Fibroblast of skin of back (primary cell): ENCODE results near the gene DCUN1D4. TPM values are rescaled to one million over a fixed set of nuclear protein-coding genes. Genes with fewer than 3 reads are reported as not detected.

Source experiments
- DNase-seq: peaks from one replicate; pipeline ENCODE4 v3.0.0-alpha.2; 2013
- polyA plus RNA-seq, 2 experiments: library from polyadenylated mRNA; unstranded; fragments of 120-200 nt; gene quantifications; one replicate each; pipeline ENCODE4 v1.2.1, GENCODE V29; 2013; ENCODE audit not compliant: insufficient read length in 2 of 2

DCUN1D4 gene
- 34.4 TPM for polyA plus RNA-seq (2013, experiment 1 of 2; ENCODE audit: insufficient read length)
- polyA plus RNA-seq (2013, experiment 2 of 2; ENCODE audit: insufficient read length), result 20.7 TPM

- peak; percentile 100 for DNase-seq
Observed at GRCh38 chr4:51842554-51843308, at the start of gene DCUN1D4. TSS of gene DCUN1D4 (plus strand) at chr4:51843153. CDS start at chr4:51843243, 90 bp downstream.

DNA sequence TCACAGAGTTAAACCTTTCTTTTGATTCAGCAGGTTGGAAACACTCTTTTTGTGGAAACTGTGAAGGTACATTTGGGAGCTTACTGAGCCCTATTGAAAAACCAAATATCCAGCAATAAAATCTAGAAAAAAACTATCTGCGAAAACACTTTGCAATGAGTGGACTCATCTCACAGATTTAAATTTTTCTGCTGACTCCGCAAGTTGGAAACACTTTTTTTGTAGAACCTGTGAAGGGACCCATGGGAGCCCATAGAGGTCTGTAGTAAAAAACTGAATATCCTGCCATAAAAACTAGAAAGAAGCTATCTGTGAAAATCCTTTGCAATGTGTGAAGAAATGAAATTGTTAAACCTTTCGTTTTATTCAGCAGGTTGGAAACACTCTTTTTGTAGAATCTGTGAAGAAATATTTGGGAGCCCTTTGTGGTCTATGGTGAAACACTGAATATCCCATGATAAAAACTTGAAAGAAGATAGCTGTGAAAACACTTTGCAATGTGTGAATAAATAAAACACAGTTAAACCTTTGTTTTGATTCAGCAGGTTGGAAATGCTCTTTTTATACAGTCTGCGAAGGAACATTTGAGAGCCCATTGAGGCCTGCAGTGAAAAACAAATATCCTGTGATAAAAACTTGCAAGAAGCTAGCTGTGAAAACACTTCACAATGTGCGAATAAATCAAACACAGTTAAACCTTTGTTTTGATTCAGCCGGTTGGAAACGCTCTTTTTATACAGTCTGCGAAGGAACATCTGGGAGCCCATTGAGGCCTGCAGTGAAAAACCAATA, 22.3 kb upstream of the DCUN1D4 start:
- no peak for DNase-seq

DNA sequence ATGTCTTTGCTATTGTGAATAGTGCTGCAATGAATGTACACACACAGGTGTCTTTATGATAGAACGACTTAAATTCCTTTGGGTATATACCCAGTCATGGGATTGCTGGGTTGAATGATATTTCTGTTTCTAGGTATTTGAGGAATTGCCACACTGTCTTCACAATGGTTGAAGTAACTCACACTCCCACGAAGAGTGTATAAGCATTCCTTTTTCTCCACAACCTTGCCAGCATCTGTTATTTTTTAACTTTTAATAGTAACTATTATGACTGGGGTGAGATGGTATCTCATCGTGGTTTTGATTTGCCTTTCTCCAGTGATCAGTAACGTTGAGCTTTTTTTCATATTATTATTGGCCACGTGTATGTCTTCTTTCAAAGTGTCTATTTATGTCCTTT, 17.6 kb upstream of the DCUN1D4 start:
- no peak for DNase-seq

- DNase-seq, result no peak
Observed at GRCh38 chr4:51830156-51830720, 12.7 kb upstream of the DCUN1D4 start.

- DNase-seq, result peak; percentile 48
Observed at GRCh38 chr4:51831133-51831532, 11.8 kb upstream of the DCUN1D4 start.

GRCh38 chr4:51833236-51833635, 9.7 kb upstream of the DCUN1D4 start:
- no peak for DNase-seq

- no peak for DNase-seq
Observed at GRCh38 chr4:51835079-51835478, 7.9 kb upstream of the DCUN1D4 start.

GRCh38 chr4:51835855-51836254, 7.1 kb upstream of the DCUN1D4 start:
- no peak for DNase-seq

DNA sequence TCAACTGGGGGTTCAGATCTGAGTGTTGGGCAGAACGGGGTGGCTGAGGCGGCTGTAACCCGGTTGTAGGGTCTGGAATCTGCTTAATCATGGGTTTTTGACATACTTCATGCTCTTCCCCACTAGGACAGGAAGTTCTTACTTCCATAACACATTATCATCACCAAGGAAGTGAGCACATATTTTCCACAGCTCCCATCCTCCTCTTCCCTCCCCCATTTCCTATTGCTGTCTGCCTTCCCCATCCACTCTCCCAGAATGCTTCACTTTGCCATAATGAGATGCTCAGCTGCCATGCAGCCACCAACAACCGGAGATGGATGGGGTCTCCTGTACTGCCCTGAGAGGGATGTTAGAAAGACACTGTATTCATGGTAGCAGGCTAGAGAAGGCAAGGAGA, 6.4 kb upstream of the DCUN1D4 start:
- DNase-seq, result peak; percentile 32

GRCh38 chr4:51840781-51841180, 2.2 kb upstream of the DCUN1D4 start:
- DNase-seq, result peak; percentile 32

- no peak for DNase-seq
Observed at GRCh38 chr4:51842167-51842553, 793 bp upstream of the DCUN1D4 start.

- peak; percentile 60 for DNase-seq
Observed at GRCh38 chr4:51843309-51844152, 578 bp downstream of the DCUN1D4 start.

GRCh38 chr4:51844153-51845054, 1.5 kb downstream of the DCUN1D4 start:
- peak; percentile 95 for DNase-seq

GRCh38 chr4:51845055-51845426, 2.1 kb downstream of the DCUN1D4 start:
- DNase-seq, result no peak

GRCh38 chr4:51845711-51846110, 2.8 kb downstream of the DCUN1D4 start:
- DNase-seq, result peak; percentile 44

DNA sequence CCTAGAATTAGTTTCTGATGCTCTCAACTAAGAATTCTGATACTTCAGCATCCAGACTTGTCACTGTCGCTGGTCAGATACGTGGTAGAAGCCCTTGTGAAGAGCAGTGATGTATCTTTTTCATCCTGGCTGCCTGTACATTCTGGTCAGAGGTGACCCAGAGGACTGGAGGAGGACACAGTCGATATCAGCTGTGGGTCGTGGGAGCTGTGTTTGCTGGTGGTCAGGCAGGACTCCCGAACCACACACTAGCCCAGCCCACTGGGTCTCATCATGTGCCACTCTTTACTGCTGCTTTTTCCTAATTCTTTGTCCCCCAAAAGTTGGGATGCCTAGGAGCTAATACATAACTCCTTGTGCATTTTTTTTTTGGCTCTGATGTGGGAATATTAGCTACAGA, 6.5 kb downstream of the DCUN1D4 start:
- DNase-seq, result no peak

- DNase-seq, result no peak
Observed at GRCh38 chr4:51850294-51850693, 7.3 kb downstream of the DCUN1D4 start.

- no peak for DNase-seq
Observed at GRCh38 chr4:51851090-51851936, 8.4 kb downstream of the DCUN1D4 start.

DNA sequence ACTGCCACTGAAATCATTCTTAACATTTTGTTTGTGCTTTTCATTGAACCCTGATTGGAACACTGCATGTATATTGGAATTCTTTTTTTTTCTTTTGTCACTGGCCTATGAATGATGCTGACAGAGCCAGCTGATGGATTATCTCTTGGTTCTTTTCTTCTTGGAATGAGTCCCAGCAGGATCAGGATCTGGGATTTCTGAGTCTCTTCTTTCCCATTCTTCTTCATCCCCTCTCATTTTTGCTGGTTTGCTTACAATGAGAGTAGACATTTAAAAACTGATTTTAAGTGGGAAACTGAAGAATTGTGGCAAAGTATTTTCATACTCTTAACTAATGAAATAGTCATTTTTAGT, 9.0 kb downstream of the DCUN1D4 start:
- DNase-seq, result no peak

DNA sequence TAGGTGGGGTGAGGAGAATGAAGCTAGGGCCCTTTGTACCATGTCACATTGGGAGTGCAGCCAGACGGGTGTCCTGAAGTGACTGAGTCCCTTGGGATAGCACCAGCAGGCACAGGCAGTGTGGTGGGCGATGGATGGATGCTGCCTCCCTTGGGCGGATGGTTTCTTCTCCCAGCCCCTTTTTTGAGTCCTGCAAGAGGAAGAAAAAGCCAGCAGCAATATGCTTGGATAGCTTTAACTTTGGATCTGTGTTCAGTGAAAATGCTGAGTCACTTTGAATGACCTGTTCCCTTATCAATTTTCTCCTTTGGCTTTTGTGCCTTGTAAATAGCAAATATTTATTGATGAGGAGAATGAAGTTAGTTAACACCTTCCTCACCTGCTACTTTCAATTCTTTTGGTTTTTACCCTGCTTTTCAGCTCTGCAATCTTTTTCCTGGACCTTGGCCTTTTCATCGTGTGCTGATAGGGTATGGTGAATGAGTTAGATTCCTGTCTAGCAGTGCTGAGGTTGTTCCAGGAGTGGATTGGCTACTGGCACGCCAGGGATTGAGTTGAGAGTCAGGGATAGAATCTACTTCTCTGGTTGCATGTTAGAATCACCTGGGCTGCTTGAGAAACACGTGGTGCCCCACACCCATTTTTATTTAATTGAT, 10.2 kb downstream of the DCUN1D4 start:
- DNase-seq, result no peak
